ENCODE measurements around the gene C16orf82.
"Not testable (repeated sequence)": the region's sequence is repeated elsewhere in the genome, so short reads cannot be mapped to it uniquely, and the experiment has no call there.

DNA sequence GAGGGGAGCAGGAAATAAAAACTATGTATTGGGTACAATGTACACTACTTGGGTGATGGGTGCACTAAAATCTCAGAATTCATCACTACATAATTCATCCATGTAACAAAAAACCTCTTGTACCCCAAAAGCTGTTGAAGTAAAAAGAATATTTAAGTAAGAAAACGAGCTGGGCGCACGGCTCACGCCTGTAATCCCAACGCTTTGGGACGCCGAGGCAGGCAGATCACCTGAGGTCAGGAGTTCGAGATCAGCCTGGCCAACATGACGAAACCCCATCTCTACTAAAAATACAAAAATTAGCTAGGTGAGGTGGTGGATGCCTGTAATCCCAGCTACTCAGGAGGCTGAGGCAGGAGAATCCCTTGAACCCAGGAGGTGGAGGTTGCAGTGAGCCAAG lies 19.3 kb downstream of the C16orf82 start:
- TF ChIP-seq, protein P1, sequence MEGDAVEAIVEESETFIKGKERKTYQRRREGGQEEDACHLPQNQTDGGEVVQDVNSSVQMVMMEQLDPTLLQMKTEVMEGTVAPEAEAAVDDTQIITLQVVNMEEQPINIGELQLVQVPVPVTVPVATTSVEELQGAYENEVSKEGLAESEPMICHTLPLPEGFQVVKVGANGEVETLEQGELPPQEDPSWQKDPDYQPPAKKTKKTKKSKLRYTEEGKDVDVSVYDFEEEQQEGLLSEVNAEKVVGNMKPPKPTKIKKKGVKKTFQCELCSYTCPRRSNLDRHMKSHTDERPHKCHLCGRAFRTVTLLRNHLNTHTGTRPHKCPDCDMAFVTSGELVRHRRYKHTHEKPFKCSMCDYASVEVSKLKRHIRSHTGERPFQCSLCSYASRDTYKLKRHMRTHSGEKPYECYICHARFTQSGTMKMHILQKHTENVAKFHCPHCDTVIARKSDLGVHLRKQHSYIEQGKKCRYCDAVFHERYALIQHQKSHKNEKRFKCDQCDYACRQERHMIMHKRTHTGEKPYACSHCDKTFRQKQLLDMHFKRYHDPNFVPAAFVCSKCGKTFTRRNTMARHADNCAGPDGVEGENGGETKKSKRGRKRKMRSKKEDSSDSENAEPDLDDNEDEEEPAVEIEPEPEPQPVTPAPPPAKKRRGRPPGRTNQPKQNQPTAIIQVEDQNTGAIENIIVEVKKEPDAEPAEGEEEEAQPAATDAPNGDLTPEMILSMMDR (IDR thresholded peaks at IDR 0.05; ENCODE audit: low read depth, low read length, poor library complexity, severe bottlenecking) = not testable (repeated sequence)
- not testable (repeated sequence) for TF ChIP-seq EZH2phosphoT487 (IDR thresholded peaks at IDR 0.05; ENCODE audit: borderline replicate concordance, low read length)

Data from DOHH2 (cell line).